GM23338 (cell line): Measurements from ENCODE around the gene CDC45. TPM values are rescaled to one million over a fixed set of nuclear protein-coding genes. Genes with fewer than 3 reads are reported as not detected.

ENCODE experiments used
- ATAC-seq: fragments of 200-7000 bp; cut with Tn5 transposase; 3 replicates; pipeline ENCODE4 v1.9.1; 2020
- DNase-seq: peaks from one replicate; pipeline ENCODE4 v3.0.0-alpha.2; 2015; ENCODE audit warnings: low spot score
- H2AFZ ChIP-seq: fragments of 200-600 bp; sonication (generic); 2 replicates; pipeline ENCODE4 v1.8.0; 2016; ENCODE audit warnings: antibody characterized with exemption, mild to moderate bottlenecking, moderate library complexity
- H3F3A ChIP-seq: fragments of 200-600 bp; sonication (generic); replicated peaks from 2 replicates; pipeline ENCODE4 v1.8.0; 2017; ENCODE audit warnings: antibody characterized with exemption, mixed run types, low read depth
- H3K27ac ChIP-seq: fragments of 200-600 bp; sonication (generic); 2 replicates; pipeline ENCODE4 v1.6.1; 2016; ENCODE audit warnings: low read depth
- H3K27me3 ChIP-seq: fragments of 200-600 bp; sonication (generic); 2 replicates; pipeline ENCODE4 v1.8.0; 2016; ENCODE audit warnings: mild to moderate bottlenecking, mixed run types, moderate library complexity; ENCODE audit not compliant: insufficient read depth
- H3K36me3 ChIP-seq: fragments of 200-600 bp; sonication (generic); 2 replicates; pipeline ENCODE4 v1.8.0; 2016; ENCODE audit warnings: mild to moderate bottlenecking; ENCODE audit not compliant: insufficient read depth
- H3K4me1 ChIP-seq: fragments of 200-600 bp; sonication (generic); 2 replicates; pipeline ENCODE4 v1.8.0; 2016; ENCODE audit warnings: mild to moderate bottlenecking, moderate library complexity; ENCODE audit not compliant: insufficient read depth
- H3K4me2 ChIP-seq: fragments of 200-600 bp; sonication (generic); 2 replicates; pipeline ENCODE4 v1.7.1; 2017; ENCODE audit warnings: mixed run types
- H3K4me3 ChIP-seq: fragments of 200-600 bp; sonication (generic); 2 replicates; pipeline ENCODE4 v1.6.1; 2016; ENCODE audit warnings: mixed run types
- H3K79me2 ChIP-seq: fragments of 200-600 bp; sonication (generic); replicated peaks from 2 replicates; pipeline ENCODE4 v1.8.0; 2017; ENCODE audit warnings: mild to moderate bottlenecking; ENCODE audit not compliant: insufficient read depth
- H3K9me2 ChIP-seq: fragments of 200-600 bp; sonication (generic); 2 replicates; pipeline ENCODE4 v1.8.0; 2017; ENCODE audit not compliant: insufficient read depth
- H4K20me1 ChIP-seq: fragments of 200-600 bp; sonication (generic); replicated peaks from 2 replicates; pipeline ENCODE4 v1.8.0; 2017; ENCODE audit warnings: mild to moderate bottlenecking; ENCODE audit not compliant: insufficient read depth
- H3K27ac Mint-ChIP-seq: 2 replicates; pipeline ENCODE4 v1.8.0; 2020; ENCODE audit warnings: inconsistent platforms, mild to moderate bottlenecking, moderate library complexity, mixed read lengths
- H3K27me3 Mint-ChIP-seq: 3 replicates; pipeline ENCODE4 v1.8.0; 2022; ENCODE audit warnings: low read depth, mild to moderate bottlenecking, moderate library complexity, mixed read lengths, inconsistent platforms; ENCODE audit not compliant: insufficient read depth, poor library complexity
- H3K36me3 Mint-ChIP-seq: 3 replicates; pipeline ENCODE4 v1.8.0; 2021; ENCODE audit warnings: low read depth, mild to moderate bottlenecking, inconsistent platforms, moderate library complexity, mixed read lengths
- H3K4me1 Mint-ChIP-seq: 3 replicates; pipeline ENCODE4 v1.8.0; 2020; ENCODE audit warnings: mild to moderate bottlenecking, inconsistent platforms, mixed read lengths
- H3K4me3 Mint-ChIP-seq: 3 replicates; pipeline ENCODE4 v1.8.0; 2021; ENCODE audit warnings: moderate library complexity, mild to moderate bottlenecking, inconsistent platforms, mixed read lengths
- H3K9me3 Mint-ChIP-seq: 3 replicates; pipeline ENCODE4 v1.8.0; 2020; ENCODE audit warnings: moderate library complexity, mild to moderate bottlenecking, inconsistent platforms, mixed read lengths
- CREB1 ChIP-seq: fragments of 250-450 bp; sonication (Bioruptor Pico); IDR thresholded peaks from 2 replicates; pipeline ENCODE4 v1.5.0; 2020; ENCODE audit warnings: low read depth, mild to moderate bottlenecking, moderate library complexity
- EZH2 ChIP-seq: fragments of 200-600 bp; sonication (generic); IDR thresholded peaks from one replicate; pipeline ENCODE4 v1.8.0; 2017; ENCODE audit warnings: antibody characterized with exemption, mild to moderate bottlenecking, low read depth; ENCODE audit not compliant: unreplicated experiment
- EZH2phosphoT487 ChIP-seq: fragments of 200-600 bp; sonication (generic); IDR thresholded peaks from one replicate; pipeline ENCODE4 v1.8.1; 2018; ENCODE audit warnings: antibody characterized with exemption; ENCODE audit not compliant: unreplicated experiment
- JUNB ChIP-seq: IDR thresholded peaks from one replicate; pipeline ENCODE4 v1.6.1; 2016; ENCODE audit warnings: antibody characterized with exemption; ENCODE audit not compliant: unreplicated experiment
- NANOG ChIP-seq: IDR thresholded peaks from 2 replicates; pipeline ENCODE4 v1.6.1; 2016; ENCODE audit warnings: antibody characterized with exemption, borderline replicate concordance
- POLR2AphosphoS5 ChIP-seq: IDR thresholded peaks from 2 replicates; pipeline ENCODE4 v1.6.1; 2016; ENCODE audit warnings: antibody characterized with exemption, low read depth
- ZNF114 ChIP-seq: fragments of 250-450 bp; sonication (Bioruptor Pico); IDR thresholded peaks from 2 replicates; pipeline ENCODE4 v1.5.0; 2020; ENCODE audit warnings: mild to moderate bottlenecking, moderate library complexity
- ZNF331 ChIP-seq: fragments of 250-450 bp; sonication (Bioruptor Pico); IDR thresholded peaks from 2 replicates; pipeline ENCODE4 v1.5.0; 2020; ENCODE audit warnings: low read depth, mild to moderate bottlenecking, moderate library complexity
- ZNF462 ChIP-seq: fragments of 250-450 bp; sonication (Bioruptor Pico); IDR thresholded peaks from 2 replicates; pipeline ENCODE4 v1.5.0; 2020; ENCODE audit warnings: mild to moderate bottlenecking, moderate library complexity
- polyA plus RNA-seq: library from polyadenylated mRNA; unstranded; fragments of >200 nt; fragmentation: Nextera tagmentation; extraction: Ambion mirVana; gene quantifications from 2 replicates; pipeline ENCODE4 v1.2.1, GENCODE V29; 2016
- total RNA-seq: library from RNA; depleted of rRNA; stranded (reverse); fragments of >200 nt; shearing (Covaris generic); gene quantifications from 2 replicates; pipeline ENCODE4 v1.2.3, GENCODE V29; 2014
- TF ChIP-seq, protein P1 (sequence below): IDR thresholded peaks from 2 replicates; pipeline ENCODE4 v1.6.1; 2016; ENCODE audit warnings: antibody characterized with exemption
- TF ChIP-seq, protein P2 (sequence below): IDR thresholded peaks from one replicate; pipeline ENCODE4 v1.6.1; 2018; ENCODE audit warnings: antibody characterized with exemption; ENCODE audit not compliant: unreplicated experiment

CDC45 gene
- total and polyA plus RNA-seq, 2 experiments from 2014 or later = 29.0 to 30.3 TPM

DNA sequence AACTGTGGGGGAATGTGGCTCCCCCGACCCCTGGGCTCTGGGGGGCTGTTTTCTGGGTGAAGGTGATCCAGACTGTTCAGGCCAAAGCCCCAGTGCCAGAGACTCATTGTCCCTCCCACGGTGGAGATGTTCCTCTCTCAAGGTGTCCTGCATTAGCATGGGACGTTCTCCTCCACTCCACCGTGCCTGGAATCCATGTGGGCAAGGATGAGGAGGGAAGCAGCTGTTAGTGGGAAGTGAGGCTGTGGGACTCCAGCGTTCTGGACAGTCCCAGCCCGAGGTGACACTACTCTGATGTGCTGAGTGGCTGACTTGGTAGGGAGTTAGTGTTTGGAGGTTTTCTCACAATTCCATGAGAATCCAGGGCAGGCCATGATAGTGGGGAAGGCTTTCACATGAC lies 75.9 kb downstream of the CDC45 start (continued):
- TF ChIP-seq ZNF462 = no peak
- no peak for TF ChIP-seq EZH2

- Mint-ChIP-seq H3K36me3 (no peaks in the 10 kb centered on the region), H3K27me3 (no peaks in the 10 kb centered on the region), H3K4me1 (peaks cover 7% of the 10 kb centered on the region), H3K27ac (no peak overlapping the region), H3K4me3 (no peak overlapping the region), H3K9me3 (peaks cover 2% of the 10 kb centered on the region; the same call in 1 of the 3 replicates)
- Histone ChIP-seq H3K27ac (no peak overlapping the region), H3K4me1 (no peaks in the 10 kb centered on the region; the same call in 1 of the 2 replicates), H3K4me3 (no peak overlapping the region), H2AFZ (no peak overlapping the region), H4K20me1 (no peaks in the 10 kb centered on the region), H3K79me2 (no peaks in the 10 kb centered on the region), H3F3A (no peaks in the 10 kb centered on the region), H3K4me2 (no peak overlapping the region), H3K27me3 (no peaks in the 10 kb centered on the region), H3K9me2 (no peaks in the 10 kb centered on the region), H3K36me3 (no peaks in the 10 kb centered on the region)
- DNase-seq (no peak), ATAC-seq (no peak)
- TF ChIP-seq POLR2AphosphoS5 (no peak), ZNF331 (CRISPR knock-in tag) (no peak), EZH2phosphoT487 (no peak), JUNB (no peak), ZNF114 (CRISPR knock-in tag) (no peak), NANOG (no peak), CREB1 (no peak)
- TF ChIP-seq, protein P1, sequence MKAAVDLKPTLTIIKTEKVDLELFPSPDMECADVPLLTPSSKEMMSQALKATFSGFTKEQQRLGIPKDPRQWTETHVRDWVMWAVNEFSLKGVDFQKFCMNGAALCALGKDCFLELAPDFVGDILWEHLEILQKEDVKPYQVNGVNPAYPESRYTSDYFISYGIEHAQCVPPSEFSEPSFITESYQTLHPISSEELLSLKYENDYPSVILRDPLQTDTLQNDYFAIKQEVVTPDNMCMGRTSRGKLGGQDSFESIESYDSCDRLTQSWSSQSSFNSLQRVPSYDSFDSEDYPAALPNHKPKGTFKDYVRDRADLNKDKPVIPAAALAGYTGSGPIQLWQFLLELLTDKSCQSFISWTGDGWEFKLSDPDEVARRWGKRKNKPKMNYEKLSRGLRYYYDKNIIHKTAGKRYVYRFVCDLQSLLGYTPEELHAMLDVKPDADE = no peak
- TF ChIP-seq, protein P2, sequence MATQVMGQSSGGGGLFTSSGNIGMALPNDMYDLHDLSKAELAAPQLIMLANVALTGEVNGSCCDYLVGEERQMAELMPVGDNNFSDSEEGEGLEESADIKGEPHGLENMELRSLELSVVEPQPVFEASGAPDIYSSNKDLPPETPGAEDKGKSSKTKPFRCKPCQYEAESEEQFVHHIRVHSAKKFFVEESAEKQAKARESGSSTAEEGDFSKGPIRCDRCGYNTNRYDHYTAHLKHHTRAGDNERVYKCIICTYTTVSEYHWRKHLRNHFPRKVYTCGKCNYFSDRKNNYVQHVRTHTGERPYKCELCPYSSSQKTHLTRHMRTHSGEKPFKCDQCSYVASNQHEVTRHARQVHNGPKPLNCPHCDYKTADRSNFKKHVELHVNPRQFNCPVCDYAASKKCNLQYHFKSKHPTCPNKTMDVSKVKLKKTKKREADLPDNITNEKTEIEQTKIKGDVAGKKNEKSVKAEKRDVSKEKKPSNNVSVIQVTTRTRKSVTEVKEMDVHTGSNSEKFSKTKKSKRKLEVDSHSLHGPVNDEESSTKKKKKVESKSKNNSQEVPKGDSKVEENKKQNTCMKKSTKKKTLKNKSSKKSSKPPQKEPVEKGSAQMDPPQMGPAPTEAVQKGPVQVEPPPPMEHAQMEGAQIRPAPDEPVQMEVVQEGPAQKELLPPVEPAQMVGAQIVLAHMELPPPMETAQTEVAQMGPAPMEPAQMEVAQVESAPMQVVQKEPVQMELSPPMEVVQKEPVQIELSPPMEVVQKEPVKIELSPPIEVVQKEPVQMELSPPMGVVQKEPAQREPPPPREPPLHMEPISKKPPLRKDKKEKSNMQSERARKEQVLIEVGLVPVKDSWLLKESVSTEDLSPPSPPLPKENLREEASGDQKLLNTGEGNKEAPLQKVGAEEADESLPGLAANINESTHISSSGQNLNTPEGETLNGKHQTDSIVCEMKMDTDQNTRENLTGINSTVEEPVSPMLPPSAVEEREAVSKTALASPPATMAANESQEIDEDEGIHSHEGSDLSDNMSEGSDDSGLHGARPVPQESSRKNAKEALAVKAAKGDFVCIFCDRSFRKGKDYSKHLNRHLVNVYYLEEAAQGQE = no peak
Observed at GRCh38 chr22:19556963-19557545, 77.3 kb downstream of the CDC45 start.
